Stimulated activated CD8-positive, alpha-beta memory T cell treated with anti-CD3 and anti-CD28 coated beads, Interleukin-4, amount 100 ng/mL, for 1 hour (primary cell): ENCODE measurements around the gene PRR7.
A peak's percentile ranks its signal among the peaks of the same experiment; 100 is the strongest.

Source experiments
- DNase-seq, 2 donors: peaks; one replicate each; pipeline ENCODE4 v3.0.0-alpha.2; 2020; ENCODE audit warnings: low read depth in 2 of 2, low spot score in 1 of 2

The PRR7 gene

GRCh38 chr5:177449140-177450061 is 2.8 kb downstream of the PRR7 start:
- no peak for DNase-seq

- no peak for DNase-seq
Observed at GRCh38 chr5:177450667-177451424, 4.2 kb downstream of the PRR7 start.

- no peak for DNase-seq
Observed at GRCh38 chr5:177452688-177453638, 6.3 kb downstream of the PRR7 start.

- DNase-seq = no peak
Observed at GRCh38 chr5:177453852-177454396, 7.3 kb downstream of the PRR7 start.

GRCh38 chr5:177454397-177455035 is 7.9 kb downstream of the PRR7 start:
- DNase-seq = peak; percentile 90 to 93

GRCh38 chr5:177455036-177455660 is 8.5 kb downstream of the PRR7 start:
- DNase-seq = peak; percentile 84 to 85

- DNase-seq = peak; percentile 95
Observed at GRCh38 chr5:177455661-177456590, 9.3 kb downstream of the PRR7 start.

- no peak for DNase-seq
Observed at GRCh38 chr5:177456591-177456964, 10.0 kb downstream of the PRR7 start.

GRCh38 chr5:177456976-177457851 is 10.6 kb downstream of the PRR7 start:
- DNase-seq = no peak

- DNase-seq = no peak
Observed at GRCh38 chr5:177457852-177458681, 11.5 kb downstream of the PRR7 start.

GRCh38 chr5:177458912-177459350 is 12.3 kb downstream of the PRR7 start:
- DNase-seq = no peak

GRCh38 chr5:177459357-177459756 is 12.7 kb downstream of the PRR7 start:
- no peak for DNase-seq

GRCh38 chr5:177459819-177460628 is 13.4 kb downstream of the PRR7 start:
- DNase-seq = no peak

- no peak for DNase-seq
Observed at GRCh38 chr5:177462021-177462670, 15.5 kb downstream of the PRR7 start.

GRCh38 chr5:177465044-177465443 is 18.4 kb downstream of the PRR7 start:
- no peak for DNase-seq
